GM21390 (cell line): Measurements from ENCODE around the gene KCTD1.

Source experiments
- ATAC-seq: cut with Tn5 transposase; IDR thresholded peaks from one replicate; pipeline ENCODE4 v1.9.1; 2021; ENCODE audit not compliant: unreplicated experiment

KCTD1 gene

GRCh38 chr18:26482569-26482968, 65.8 kb downstream of the KCTD1 start:
- ATAC-seq: no peak

GRCh38 chr18:26480897-26481795, 67.2 kb downstream of the KCTD1 start:
- no peak for ATAC-seq

- no peak for ATAC-seq
Measured at GRCh38 chr18:26479681-26480079, 68.7 kb downstream of the KCTD1 start.

DNA sequence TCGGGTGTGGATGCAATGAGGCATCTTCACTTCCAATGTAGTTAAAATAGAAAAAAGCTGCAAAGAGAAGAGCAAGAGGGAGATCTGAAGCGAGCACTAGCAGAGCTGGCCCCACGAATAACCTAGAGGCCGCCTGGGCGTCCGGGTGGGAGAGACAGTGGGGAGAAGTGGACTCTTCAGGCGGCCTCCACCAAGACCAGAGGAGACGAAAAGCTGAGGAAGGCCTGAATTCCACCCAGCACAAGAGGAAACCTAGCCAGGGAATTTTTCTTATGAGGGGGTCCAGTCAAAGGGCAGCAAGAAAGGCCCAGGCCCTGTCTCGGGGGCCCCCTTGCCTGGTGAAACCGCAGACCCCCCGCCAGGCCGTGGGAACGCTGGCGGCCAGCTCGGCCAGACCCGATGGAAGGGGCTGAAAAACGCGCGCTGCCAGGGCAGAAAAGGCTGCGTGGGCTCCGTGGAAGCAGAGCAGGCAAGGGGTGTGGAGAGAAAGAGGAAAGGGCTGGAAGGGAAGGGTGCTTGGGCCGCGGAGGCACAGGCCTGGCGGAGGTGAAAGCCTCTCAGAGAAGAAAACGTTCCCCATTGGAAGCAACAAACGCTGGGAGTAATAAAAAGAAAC, 69.2 kb downstream of the KCTD1 start:
- no peak for ATAC-seq

GRCh38 chr18:26477828-26478466, 70.4 kb downstream of the KCTD1 start:
- no peak for ATAC-seq

DNA sequence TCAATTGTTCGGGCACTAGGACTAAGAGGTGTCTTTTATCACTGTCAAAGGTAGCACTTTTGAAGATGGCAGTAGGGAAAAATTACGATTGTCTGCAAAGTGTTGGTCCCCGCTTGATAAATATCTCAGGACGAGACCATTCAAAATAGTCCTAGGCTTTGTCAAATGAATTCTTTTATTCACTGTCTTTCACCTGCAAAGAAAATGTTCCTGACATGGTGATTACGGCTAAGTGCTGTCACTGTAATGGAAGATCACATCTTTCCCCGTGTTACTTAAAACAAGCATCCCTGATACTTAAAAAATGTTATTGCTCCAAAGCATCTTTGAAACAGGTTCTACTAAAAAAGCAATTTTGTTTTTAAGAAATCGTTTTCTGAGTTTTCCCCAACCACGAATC, 71.7 kb downstream of the KCTD1 start:
- ATAC-seq: no peak

DNA sequence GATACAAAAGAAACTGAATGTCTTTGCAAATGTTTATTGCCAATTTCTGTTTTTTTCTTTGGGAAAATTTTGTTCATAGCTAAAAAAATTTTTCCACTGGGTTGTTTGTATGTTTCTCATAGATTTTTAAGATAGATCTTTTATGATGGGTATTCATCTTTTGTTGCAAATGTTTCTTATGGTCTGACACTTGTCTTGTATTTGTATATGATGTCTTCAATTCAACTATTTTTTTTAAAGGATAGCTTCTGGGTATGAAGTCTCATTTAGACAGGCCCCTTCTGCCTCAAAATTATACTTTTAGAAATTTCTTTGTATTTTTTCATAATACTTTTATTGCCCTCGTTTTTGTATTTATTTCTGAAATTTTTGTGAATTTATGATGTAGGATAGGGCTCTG, 73.8 kb downstream of the KCTD1 start:
- no peak for ATAC-seq

DNA sequence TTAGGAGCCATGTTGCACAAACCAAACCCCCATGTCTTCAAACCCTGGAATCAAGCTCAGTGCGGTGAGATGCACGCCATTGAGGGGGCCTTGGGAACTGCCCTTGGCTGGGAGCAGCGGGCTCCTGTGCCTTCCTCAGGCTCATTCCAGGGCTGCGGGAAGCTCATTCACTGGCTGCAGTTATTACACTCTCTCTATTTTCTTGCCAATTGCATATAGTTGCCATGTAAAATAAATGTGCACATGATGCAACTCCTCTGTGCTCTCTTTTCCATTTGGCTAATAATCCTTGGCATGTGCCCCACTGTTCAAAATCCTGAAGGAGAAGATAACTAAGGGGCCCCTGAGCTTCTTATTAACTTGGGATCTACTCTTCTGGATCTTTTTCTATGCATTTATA, 74.7 kb downstream of the KCTD1 start:
- ATAC-seq: no peak

GRCh38 chr18:26471826-26472225, 76.5 kb downstream of the KCTD1 start:
- ATAC-seq: no peak

- ATAC-seq: no peak
Measured at GRCh38 chr18:26471027-26471426, 77.3 kb downstream of the KCTD1 start.

DNA sequence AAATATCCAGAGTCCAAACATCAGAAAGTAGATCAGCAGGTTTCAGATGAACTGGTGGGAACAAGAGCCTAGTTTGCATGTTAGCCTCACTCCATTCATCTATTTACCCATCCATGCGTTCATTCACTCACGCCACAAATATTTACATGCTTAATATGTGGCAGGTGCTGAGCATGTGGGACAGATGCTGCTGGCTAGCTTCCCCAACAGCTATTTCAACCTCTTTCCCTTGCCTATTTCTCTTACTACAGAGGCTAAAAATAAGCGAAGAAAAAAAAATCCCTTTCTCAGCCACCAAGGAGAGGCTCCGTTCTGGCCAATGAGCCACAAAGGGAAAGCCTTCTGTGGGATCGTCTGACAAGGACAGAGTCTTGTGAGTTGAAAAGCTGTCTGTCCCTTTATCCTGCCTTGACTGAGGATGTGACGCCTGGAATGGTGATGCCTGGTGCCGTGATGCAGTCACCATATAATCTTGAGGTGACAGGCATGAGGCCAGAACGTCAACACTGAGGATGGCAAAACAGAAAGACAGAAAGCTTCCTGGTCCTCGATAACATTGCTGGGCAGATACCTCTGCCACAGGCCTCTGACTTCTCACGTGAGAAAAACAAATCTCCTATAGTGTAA, 78.2 kb downstream of the KCTD1 start:
- peak; percentile 90 for ATAC-seq

- ATAC-seq: peak; percentile 70
Measured at GRCh38 chr18:26468931-26469340, 79.4 kb downstream of the KCTD1 start.

DNA sequence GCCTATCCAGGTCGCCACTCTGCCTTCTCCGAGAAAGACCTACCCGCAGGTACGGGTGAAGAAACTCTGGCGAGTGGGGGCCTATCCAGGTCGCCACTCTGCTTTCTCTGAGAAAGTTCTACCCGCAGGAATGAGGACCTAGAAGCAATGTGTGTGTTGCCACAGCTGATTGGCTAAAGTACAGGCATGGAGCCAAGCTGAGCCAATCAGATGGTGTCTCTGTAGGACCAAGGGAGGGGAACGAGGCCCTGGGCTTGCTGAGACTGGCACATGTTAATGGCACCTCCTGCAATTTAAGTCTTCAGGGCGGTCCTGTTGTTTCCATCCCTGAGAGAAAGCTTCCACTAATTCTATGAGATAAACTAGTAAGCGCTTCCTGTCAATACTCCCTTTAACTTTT, 82.3 kb downstream of the KCTD1 start:
- ATAC-seq: no peak

DNA sequence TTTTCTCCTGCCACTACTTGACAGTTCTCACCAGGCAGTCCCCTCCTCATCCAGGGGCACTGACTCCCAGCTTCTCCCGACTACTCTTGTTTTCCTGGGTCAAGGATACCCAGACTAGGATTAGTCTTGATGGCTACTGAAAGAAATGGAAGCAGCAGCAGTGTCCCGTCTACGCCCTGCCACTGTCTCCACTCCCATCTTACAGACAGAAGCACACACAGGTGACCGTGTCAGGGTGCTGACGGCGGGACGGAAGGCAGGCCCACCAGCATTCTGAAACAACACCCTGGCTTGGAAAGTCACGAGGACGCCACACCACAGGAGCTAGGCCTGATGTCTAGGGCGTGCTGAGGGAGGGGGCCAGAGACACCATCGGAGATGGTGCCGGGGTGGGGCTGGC, 82.9 kb downstream of the KCTD1 start:
- ATAC-seq: no peak

GRCh38 chr18:26464128-26465011, 84.0 kb downstream of the KCTD1 start:
- ATAC-seq: no peak

- no peak for ATAC-seq
Measured at GRCh38 chr18:26462355-26462754, 86.0 kb downstream of the KCTD1 start.

- no peak for ATAC-seq
Measured at GRCh38 chr18:26461405-26461804, 86.9 kb downstream of the KCTD1 start.

- ATAC-seq: peak; percentile 79
Measured at GRCh38 chr18:26460449-26461091, 87.8 kb downstream of the KCTD1 start.

DNA sequence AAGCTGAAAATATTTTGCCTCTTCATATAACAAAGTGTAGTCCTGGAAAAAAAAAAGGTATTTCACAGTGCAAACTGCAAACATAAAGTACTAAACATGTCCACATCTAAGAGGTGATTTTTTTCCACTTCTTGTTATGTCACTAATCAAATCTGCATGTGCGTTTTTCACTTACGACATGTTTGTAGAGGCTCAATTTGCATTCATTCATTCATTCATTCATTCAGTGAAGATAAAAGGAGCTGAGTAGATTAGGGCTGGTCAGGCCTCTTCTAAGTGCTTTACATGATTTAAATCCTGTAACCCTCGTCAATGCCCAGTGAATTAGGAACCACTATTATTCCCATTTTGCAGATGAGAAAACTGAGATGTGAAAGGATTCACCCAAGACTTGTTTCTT, 88.5 kb downstream of the KCTD1 start:
- no peak for ATAC-seq

DNA sequence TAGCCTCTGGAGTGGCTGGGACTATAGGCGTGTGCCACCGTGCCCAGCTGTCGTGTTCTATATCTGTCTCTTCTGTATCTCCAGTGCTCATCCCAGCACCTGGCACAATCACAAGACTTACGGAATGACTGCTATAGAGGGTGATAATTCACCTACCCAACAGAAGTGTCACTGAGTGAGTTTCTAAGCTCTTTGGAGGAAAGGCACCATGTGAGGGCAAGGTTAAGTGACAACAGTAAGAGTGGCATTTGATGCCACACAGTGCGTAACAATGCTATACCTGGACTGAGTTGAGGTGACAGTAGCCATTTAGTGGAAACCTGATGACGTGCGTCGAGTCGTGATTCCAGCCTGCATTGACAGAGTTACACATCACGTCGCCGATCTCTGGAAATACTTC, 89.0 kb downstream of the KCTD1 start:
- no peak for ATAC-seq
